ENCODE results near the gene ERBB3.
"Not testable (repeated sequence)": the region's sequence is repeated elsewhere in the genome, so short reads cannot be mapped to it uniquely, and the experiment has no call there.

ERBB3 gene

GRCh38 chr12:56079723-56080555 is at the start of gene ERBB3:
Gene ERBB3, plus strand, starts transcription at chr12:56080165. Its CDS starts 136 bp downstream, at chr12:56080301.
- peak within 1 kb of the TSS; percentile 45; the same call in 1 of the 2 replicates for H3K4me3 ChIP-seq (ENCODE audit: low read length)
- no peak for TF ChIP-seq ZNF274 (IDR thresholded peaks at IDR 0.05; ENCODE audit: low read depth, low read length)

GRCh38 chr12:56031987-56032386 is 48.0 kb upstream of the ERBB3 start:
- TF ChIP-seq ZNF274 (IDR thresholded peaks at IDR 0.05; ENCODE audit: low read depth, low read length), result no peak
- no peak overlapping the region for H3K4me3 ChIP-seq (ENCODE audit: low read length)

GRCh38 chr12:56034586-56035332 is 45.2 kb upstream of the ERBB3 start:
- no peak for TF ChIP-seq ZNF274 (IDR thresholded peaks at IDR 0.05; ENCODE audit: low read depth, low read length)
- H3K4me3 ChIP-seq (ENCODE audit: low read length), result no peak overlapping the region

DNA sequence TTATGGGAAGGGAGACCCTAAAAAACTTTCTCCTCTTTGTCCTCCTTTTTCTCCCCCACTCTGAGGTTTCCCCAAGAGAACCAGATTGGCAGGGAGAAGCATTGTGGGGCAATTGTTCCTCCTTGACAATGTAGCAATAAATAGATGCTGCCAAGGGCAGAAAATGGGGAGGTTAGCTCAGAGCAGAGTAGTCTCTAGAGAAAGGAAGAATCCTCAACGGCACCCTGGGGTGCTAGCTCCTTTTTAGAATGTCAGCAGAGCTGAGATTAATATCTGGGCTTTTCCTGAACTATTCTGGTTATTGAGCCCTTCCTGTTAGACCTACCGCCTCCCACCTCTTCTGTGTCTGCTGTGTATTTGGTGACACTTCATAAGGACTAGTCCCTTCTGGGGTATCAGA is 42.8 kb upstream of the ERBB3 start:
- H3K4me3 ChIP-seq (ENCODE audit: low read length), result no peak overlapping the region

DNA sequence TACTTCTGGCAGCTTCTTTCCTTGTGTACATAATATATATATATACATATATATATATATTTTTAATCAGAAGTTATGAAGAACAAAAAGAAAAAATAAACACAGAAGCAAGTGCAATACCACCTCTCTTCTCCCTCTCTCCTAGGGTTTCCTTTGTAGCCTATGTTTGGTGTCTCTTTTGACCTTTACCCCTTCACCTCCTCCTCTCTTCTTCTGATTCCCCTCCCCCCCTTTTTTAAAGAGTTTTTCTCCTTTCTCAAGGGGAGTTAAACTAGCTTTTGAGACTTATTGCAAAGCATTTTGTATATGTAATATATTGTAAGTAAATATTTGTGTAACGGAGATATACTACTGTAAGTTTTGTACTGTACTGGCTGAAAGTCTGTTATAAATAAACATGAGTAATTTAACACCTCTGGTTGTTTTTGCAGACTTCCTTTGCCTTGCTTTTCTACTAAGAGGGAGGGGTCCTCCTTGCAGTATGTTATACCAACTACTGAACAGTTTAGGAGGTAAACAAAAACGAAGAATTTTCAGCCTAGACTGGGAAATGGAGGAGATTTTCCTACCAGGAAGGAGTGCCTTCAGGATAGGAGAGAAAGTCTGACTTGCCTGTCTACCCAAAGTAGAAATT is 41.8 kb upstream of the ERBB3 start:
- no peak overlapping the region for H3K4me3 ChIP-seq (ENCODE audit: low read length)
- no peak for TF ChIP-seq ZNF274 (IDR thresholded peaks at IDR 0.05; ENCODE audit: low read depth, low read length)

More for the DNA sequence above, 42.8 kb upstream of the ERBB3 start:
- no peak for TF ChIP-seq ZNF274 (IDR thresholded peaks at IDR 0.05; ENCODE audit: low read depth, low read length)

- no peak overlapping the region for H3K4me3 ChIP-seq (ENCODE audit: low read length)
- no peak for TF ChIP-seq ZNF274 (IDR thresholded peaks at IDR 0.05; ENCODE audit: low read depth, low read length)
These were observed 39.8 kb upstream of the ERBB3 start for GRCh38 chr12:56040151-56040550.

- TF ChIP-seq ZNF274 (IDR thresholded peaks at IDR 0.05; ENCODE audit: low read depth, low read length), result no peak
- H3K4me3 ChIP-seq (ENCODE audit: low read length), result peak overlapping the region; percentile 61
These were observed 38.9 kb upstream of the ERBB3 start for GRCh38 chr12:56040963-56041551.

DNA sequence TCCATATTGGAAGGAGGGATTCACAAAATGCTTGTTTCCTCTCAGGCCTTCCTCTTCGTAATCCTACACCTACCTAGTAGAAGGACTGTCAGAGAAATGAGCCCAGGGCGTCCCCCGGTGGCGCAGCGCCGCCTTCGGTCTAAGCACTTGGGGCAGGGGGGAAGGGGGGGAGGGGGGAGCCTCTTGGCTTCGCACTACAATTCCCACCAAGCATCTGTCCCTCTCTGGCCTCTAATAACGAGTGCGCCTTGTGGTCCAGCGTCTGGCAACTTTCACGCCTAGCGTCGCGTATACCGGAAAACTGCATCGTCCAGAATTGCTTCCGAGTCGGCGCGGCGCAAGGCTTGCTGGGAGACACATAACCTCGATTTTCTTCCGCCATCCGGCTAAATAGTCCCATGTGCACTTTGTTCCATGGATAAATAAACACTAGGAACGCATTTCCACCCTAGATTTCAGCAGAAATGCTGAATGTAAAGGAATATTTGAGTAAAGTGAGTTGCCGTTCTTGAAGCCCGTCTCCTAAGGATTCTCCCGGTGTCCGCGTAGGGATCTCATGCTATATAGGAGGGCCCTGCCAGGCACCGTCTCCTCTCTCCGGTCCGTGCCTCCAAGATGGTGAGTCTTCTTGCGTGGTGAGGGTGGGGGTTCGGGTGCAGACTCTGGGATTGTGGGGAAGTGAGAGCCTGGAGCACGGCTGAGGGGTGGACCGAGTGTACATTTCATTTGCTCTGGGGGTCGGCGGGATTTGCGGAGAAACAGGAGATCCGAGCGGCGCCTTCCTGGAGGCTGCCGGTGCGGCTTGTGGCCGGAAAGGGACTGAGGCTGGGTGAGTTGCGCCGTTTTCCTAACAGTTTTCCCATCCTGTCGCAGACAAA is 38.2 kb upstream of the ERBB3 start, which contains the start of gene RPS26:
Gene RPS26, plus strand, starts transcription at position 367 of the 878 bp plus-strand sequence. Its CDS starts 249 bp downstream, at position 616.
- peak within 1 kb of the TSS; percentile 68 for H3K4me3 ChIP-seq (ENCODE audit: low read length)
- no peak for TF ChIP-seq ZNF274 (IDR thresholded peaks at IDR 0.05; ENCODE audit: low read depth, low read length)

- peak overlapping the region; percentile 68 for H3K4me3 ChIP-seq (ENCODE audit: low read length)
These were observed 37.5 kb upstream of the ERBB3 start for GRCh38 chr12:56042430-56042813.

DNA sequence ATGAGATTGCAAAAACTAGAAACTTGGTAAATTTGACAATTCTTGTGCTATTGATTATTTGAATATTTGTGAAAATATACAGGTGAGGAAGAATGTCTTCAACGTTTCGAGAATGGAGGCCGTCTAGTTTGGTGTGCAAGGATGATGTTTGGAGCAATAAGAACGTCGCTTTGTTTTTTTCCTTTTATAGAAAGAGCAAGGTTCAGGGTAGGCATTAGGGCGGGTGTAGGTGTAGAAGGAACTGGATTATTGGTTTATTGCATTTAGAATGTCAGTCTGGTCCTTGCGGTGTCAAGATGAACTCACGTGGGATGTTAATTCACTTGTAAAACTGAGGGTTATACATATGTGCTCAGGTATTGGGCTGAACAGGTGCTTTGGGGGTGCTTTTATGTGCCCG is 37.1 kb upstream of the ERBB3 start:
- no peak for TF ChIP-seq ZNF274 (IDR thresholded peaks at IDR 0.05; ENCODE audit: low read depth, low read length)
- peak overlapping the region; percentile 68 for H3K4me3 ChIP-seq (ENCODE audit: low read length)

DNA sequence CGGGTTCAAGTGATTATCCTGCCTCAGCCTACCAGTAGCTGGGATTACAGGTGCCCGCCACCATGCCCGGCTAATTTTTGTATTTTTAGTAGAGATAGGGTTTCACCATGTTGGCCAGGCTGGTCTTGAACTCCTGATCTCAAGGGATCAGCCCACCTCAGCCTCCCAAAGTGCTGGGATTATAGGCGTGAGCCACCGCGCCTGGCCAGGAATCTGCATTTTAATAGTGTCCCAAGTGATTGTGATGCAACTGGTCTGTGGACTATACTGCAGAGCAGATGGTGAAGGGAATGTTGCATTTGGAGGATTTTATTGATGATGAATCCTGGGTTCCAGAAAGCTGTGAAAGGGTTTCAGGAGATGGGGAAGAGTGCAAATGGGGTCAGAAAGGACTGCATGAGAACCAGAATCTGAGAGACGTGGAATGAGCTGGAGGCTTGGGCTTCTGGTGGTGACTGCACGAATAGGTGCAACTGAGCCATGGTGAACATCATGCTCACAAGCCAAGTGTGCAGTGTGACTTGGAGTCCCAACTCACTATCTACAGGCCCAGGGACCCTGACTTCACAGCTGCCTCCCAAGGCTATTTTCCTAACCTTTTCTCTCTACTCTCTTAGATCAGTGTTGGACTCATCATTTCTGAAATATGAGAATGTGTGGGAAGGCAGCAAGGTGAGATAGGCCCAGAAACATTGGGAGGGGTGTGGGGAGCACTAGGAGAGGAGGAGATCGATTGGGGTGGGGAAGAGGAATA is 33.8 kb upstream of the ERBB3 start:
- no peak for TF ChIP-seq ZNF274 (IDR thresholded peaks at IDR 0.05; ENCODE audit: low read depth, low read length)
- no peak overlapping the region for H3K4me3 ChIP-seq (ENCODE audit: low read length)

DNA sequence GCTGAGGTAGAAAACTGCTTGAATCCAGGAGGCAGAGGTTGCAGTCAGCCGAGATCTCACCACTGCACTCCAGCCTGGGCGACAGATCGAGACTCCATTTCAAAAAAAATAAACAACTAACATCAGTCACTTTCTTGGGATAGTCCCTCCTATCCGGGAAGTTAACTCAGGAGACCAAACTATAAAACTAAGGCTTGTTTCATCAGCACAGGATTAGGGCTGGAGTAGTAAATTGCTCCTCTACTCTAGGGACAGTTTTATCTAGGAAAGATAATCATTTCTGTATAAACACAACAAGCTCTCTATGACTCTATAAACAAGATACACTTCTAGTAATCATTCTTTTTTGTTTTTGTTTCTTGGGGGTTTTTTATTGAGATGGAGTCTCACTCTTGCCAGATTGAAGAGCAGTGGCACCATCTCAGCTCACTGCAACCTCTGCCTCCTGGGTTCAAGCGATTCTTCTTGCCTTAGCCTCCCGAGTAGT is 26.5 kb upstream of the ERBB3 start:
- no peak for TF ChIP-seq ZNF274 (IDR thresholded peaks at IDR 0.05; ENCODE audit: low read depth, low read length)

GRCh38 chr12:56059964-56060363 is 20.0 kb upstream of the ERBB3 start:
- H3K4me3 ChIP-seq (ENCODE audit: low read length), result not testable (repeated sequence)

More for the DNA sequence above, 26.5 kb upstream of the ERBB3 start:
- no peak overlapping the region for H3K4me3 ChIP-seq (ENCODE audit: low read length)
